ENCODE measurements around the gene COBL.

DNA sequence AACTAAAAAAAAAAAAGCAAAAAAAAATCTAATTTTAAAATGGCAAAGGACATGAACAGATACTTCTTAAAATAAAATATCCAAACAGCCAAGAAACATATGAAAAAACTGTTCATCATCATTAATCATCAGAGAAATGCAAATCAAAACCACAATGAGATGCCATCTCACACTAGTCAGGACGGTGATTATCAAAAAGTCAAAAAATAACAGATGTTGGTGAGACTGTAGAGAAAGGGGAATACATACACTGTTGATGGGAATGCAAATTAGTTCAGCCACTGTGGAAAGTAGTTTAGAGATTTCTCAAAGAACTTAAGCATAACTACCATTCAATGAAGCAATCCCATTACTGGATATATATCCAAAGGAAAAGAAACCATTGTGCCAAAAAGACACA is 30.2 kb downstream of the COBL start:
- TF ChIP-seq, protein P1, sequence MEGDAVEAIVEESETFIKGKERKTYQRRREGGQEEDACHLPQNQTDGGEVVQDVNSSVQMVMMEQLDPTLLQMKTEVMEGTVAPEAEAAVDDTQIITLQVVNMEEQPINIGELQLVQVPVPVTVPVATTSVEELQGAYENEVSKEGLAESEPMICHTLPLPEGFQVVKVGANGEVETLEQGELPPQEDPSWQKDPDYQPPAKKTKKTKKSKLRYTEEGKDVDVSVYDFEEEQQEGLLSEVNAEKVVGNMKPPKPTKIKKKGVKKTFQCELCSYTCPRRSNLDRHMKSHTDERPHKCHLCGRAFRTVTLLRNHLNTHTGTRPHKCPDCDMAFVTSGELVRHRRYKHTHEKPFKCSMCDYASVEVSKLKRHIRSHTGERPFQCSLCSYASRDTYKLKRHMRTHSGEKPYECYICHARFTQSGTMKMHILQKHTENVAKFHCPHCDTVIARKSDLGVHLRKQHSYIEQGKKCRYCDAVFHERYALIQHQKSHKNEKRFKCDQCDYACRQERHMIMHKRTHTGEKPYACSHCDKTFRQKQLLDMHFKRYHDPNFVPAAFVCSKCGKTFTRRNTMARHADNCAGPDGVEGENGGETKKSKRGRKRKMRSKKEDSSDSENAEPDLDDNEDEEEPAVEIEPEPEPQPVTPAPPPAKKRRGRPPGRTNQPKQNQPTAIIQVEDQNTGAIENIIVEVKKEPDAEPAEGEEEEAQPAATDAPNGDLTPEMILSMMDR (IDR thresholded peaks at IDR 0.05) = no peak
- no peak for TF ChIP-seq POLR2A (IDR thresholded peaks at IDR 0.05)
- no peak for TF ChIP-seq EP300 (IDR thresholded peaks at IDR 0.05)
